ENCODE measurements around the gene SMG6. TPM values are rescaled to one million over a fixed set of nuclear protein-coding genes. Genes with fewer than 3 reads are reported as not detected.

Gene SMG6
- total and polyA plus RNA-seq, 8 donors: 8.4 to 19.8 (median 12.1) TPM

GRCh38 chr17:2037155-2037554, 266.4 kb downstream of the SMG6 start:
- intact Hi-C loops (cut with DNase I): loop anchor here in 1 of 3 donors (10.0 kb wide), 1 partner anchor 122 kb away; no protein-coding TSS in a partner anchor
- WGBS, 2 donors: 93 to 99% methylated on average over 10 of the region's 10 CpGs
- ATAC-seq (no peak), FAIRE-seq (no peak), DNase-seq (no peak)
- H3K4me1 ChIP-seq: no peaks in the 10 kb centered on the region
- no peak for TF ChIP-seq CTCF (IDR thresholded peaks at IDR 0.05)
- H3K4me3 ChIP-seq: no peak overlapping the region
- no peaks in the 10 kb centered on the region for H3K9me3 ChIP-seq
- no peaks in the 10 kb centered on the region for H3K27me3 ChIP-seq
- no peak overlapping the region for H3K27ac ChIP-seq
- peaks cover 0 to 29% (median 11%) of the 10 kb centered on the region in 3 donors for H3K36me3 ChIP-seq

GRCh38 chr17:2035541-2036488, 267.8 kb downstream of the SMG6 start:
- DNase-seq (peak in 1 of 6 donors; percentile 66), ATAC-seq (no peak), FAIRE-seq (no peak)
- 91 to 94% methylated on average over 28 to 29 of the region's 29 CpGs for WGBS, 2 donors
- Histone ChIP-seq H3K27ac (no peak overlapping the region), H3K4me1 (peaks cover 3 to 10% (median 5%) of the 10 kb centered on the region in 3 donors), H3K27me3 (no peaks in the 10 kb centered on the region), H3K4me3 (no peak overlapping the region), H3K9me3 (no peaks in the 10 kb centered on the region), H3K36me3 (peaks cover 0 to 29% (median 11%) of the 10 kb centered on the region in 3 donors)
- intact Hi-C loops (cut with DNase I): loop anchor here in 1 of 3 donors (10.0 kb wide), 1 partner anchor 121 kb away; no protein-coding TSS in a partner anchor
- no peak for TF ChIP-seq CTCF (IDR thresholded peaks at IDR 0.05)

- intact Hi-C loops (cut with DNase I): loop anchor here in 1 of 3 donors (10.0 kb wide), 1 partner anchor 120 kb away; no protein-coding TSS in a partner anchor
- ATAC-seq: no peak
- peaks cover 5 to 10% (median 6%) of the 10 kb centered on the region in 3 donors for H3K4me1 ChIP-seq
- H3K27me3 ChIP-seq: no peaks in the 10 kb centered on the region
- H3K4me3 ChIP-seq: no peak overlapping the region
- no peak overlapping the region for H3K27ac ChIP-seq
- peak in 1 of 6 donors; percentile 66 for DNase-seq
- WGBS, 2 donors: 62 to 76% methylated on average over 6 to 9 of the region's 9 CpGs
- no peak for FAIRE-seq
- H3K9me3 ChIP-seq: no peaks in the 10 kb centered on the region
- TF ChIP-seq CTCF (IDR thresholded peaks at IDR 0.05): no peak
- peaks cover 0 to 29% (median 11%) of the 10 kb centered on the region in 3 donors for H3K36me3 ChIP-seq
These were observed 268.6 kb downstream of the SMG6 start for GRCh38 chr17:2034806-2035540.

- H3K4me1 ChIP-seq: peaks cover 5 to 10% (median 6%) of the 10 kb centered on the region in 3 donors
- H3K27ac ChIP-seq: no peak overlapping the region
- intact Hi-C loops (cut with DNase I): loop anchor here in 1 of 3 donors (10.0 kb wide), 1 partner anchor 119 kb away; no protein-coding TSS in a partner anchor
- no peak for TF ChIP-seq CTCF (IDR thresholded peaks at IDR 0.05)
- no peak for DNase-seq
- H3K27me3 ChIP-seq: no peaks in the 10 kb centered on the region
- FAIRE-seq: no peak
- no peak for ATAC-seq
- H3K36me3 ChIP-seq: peaks cover 0 to 29% (median 11%) of the 10 kb centered on the region in 3 donors
- 81 to 89% methylated on average over 5 to 6 of the region's 7 CpGs for WGBS, 2 donors
- no peaks in the 10 kb centered on the region for H3K9me3 ChIP-seq
- H3K4me3 ChIP-seq: no peak overlapping the region
These were observed 269.4 kb downstream of the SMG6 start for GRCh38 chr17:2034157-2034556.
